ENCODE results near the gene DCAF15. TPM values are rescaled to one million over a fixed set of nuclear protein-coding genes. Genes with fewer than 3 reads are reported as not detected.

Gene DCAF15
- polyA plus RNA-seq, 6 donors from 2014 or later, result 3.3 to 8.5 (median 5.4) TPM

DNA sequence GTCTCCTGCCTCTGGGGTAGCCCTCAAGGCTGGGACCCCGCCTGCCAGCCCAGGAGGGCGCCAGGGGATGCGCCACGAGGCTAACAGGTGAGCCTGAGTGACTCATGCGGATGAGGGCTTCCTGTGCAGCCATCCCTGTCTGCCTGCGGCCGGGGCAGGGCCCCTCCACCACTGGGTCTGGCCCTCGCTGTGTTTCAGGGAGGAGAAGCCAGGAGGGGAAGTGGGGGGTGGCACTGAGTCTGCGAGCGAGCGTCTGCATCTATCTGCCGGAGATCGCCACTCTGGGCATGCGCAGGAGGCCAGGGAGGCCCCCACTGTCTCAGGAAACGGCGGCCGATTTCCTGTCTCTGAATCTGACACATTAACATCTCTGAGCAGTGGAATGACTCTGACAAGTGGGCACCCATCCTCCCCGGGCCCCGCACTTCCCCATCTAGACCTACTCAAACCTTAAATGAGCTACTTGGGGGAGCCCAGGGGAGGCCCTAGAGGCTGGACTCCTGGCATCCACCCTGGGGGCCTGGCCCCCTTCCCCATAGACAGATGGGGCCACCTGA, 34.1 kb downstream of the DCAF15 start:
- peaks cover 0 to 15% of the 10 kb centered on the region in 2 donors for H3K36me3 Mint-ChIP-seq
- peak overlapping the region; percentile 48 to 86 (median 76) for H3K4me3 Mint-ChIP-seq
- peak; percentile 78 to 84 for ATAC-seq (ENCODE audit: low read depth in 2 of 2)
- peaks cover 39 to 69% (median 63%) of the 10 kb centered on the region in 3 donors for H3K4me1 Mint-ChIP-seq
- H3K27me3 Mint-ChIP-seq, result no peaks in the 10 kb centered on the region
- peak; percentile 98 for DNase-seq
- no peaks in the 10 kb centered on the region for H3K9me3 Mint-ChIP-seq
- peak overlapping the region; percentile 95 to 98 (median 97) for H3K27ac Mint-ChIP-seq

DNA sequence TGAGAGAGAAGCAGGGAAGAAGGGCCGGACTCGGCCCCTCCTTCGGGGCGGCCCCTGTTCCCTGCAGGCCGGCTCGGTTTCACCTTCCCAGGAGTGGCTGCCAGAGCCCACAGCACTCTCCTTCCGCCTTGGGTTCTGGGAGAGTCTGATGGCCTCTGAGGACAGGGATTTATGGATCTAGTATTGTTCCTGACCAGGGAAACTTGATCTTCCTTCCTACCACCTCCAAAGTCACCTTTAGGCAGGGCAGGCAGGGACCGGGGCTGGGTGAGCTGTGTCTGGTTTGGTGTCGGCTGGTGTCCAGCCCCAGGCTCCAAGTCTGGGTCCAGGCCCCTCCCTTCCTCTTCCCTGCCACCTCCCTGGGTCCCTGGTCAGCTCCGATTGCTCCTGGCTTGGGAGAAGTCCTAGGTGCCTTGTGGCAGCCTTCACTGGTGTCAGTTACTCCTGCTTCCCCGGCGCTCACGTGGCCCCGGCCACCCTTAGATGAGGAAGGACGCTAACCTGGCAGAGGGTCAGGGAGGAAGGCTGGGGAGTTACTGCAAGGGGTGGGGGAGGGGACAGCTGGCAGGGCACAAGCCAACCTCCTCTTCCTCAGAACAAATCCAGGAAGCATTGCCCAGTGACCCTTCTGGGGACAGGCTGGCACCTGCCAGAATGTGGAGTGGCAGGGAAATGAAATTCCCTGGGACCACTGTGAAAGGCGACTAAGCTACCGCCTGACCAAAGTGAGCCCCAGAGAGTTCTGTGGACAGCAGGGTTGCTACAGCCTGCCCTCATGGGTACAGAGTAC, 35.0 kb downstream of the DCAF15 start:
- peak overlapping the region in 7 of 8 donors; percentile 54 to 86 (median 77) for H3K4me3 Mint-ChIP-seq
- peak overlapping the region; percentile 95 to 98 (median 97) for H3K27ac Mint-ChIP-seq
- H3K4me1 Mint-ChIP-seq, result peaks cover 34 to 64% (median 57%) of the 10 kb centered on the region in 3 donors
- DNase-seq (no peak), ATAC-seq (ENCODE audit: low read depth in 2 of 2) (no peak)
- no peaks in the 10 kb centered on the region for H3K27me3 Mint-ChIP-seq
- peaks cover 0 to 15% of the 10 kb centered on the region in 2 donors for H3K36me3 Mint-ChIP-seq
- no peaks in the 10 kb centered on the region for H3K9me3 Mint-ChIP-seq

GRCh38 chr19:13989487-13989886, 37.2 kb downstream of the DCAF15 start:
- Mint-ChIP-seq H3K27me3 (no peaks in the 10 kb centered on the region), H3K9me3 (no peaks in the 10 kb centered on the region), H3K36me3 (peaks cover 0 to 15% of the 10 kb centered on the region in 2 donors), H3K4me3 (peak overlapping the region in 2 of 8 donors; percentile 37 to 45), H3K4me1 (peaks cover 34 to 57% (median 52%) of the 10 kb centered on the region in 3 donors), H3K27ac (peak overlapping the region in 4 of 6 donors; percentile 41 to 97 (median 82))
- ATAC-seq (ENCODE audit: low read depth in 2 of 2) (no peak), DNase-seq (no peak)

DNA sequence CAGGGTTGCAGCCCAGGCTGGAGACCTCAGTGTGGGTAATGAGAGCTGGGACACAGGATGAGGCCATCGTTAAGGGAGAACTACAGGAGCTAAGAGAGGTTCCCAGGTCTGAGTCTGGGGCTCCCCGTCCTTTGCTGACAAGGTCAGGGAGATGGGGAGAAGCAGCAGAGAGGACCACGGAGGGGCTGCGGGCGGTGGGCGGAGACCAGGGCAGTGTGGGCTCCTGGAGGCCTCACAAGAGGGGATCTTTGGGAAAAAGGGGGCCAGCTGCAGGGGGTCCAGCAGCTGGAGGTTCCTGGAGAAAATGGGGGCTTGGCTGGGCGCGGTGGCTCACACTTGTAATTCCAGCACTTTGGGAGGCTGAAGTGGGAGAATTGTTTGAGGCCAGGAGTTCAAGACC, 37.8 kb downstream of the DCAF15 start:
- Mint-ChIP-seq H3K36me3 (peaks cover 0 to 15% of the 10 kb centered on the region in 2 donors), H3K9me3 (no peaks in the 10 kb centered on the region), H3K27ac (peak overlapping the region in 3 of 6 donors; percentile 36 to 97 (median 70)), H3K27me3 (no peaks in the 10 kb centered on the region), H3K4me1 (peaks cover 34 to 53% (median 49%) of the 10 kb centered on the region in 3 donors), H3K4me3 (no peak overlapping the region)
- DNase-seq (no peak), ATAC-seq (ENCODE audit: low read depth in 2 of 2) (no peak)

GRCh38 chr19:13992025-13992424, 39.7 kb downstream of the DCAF15 start:
- H3K27me3 Mint-ChIP-seq, result no peaks in the 10 kb centered on the region
- peaks cover 0 to 15% of the 10 kb centered on the region in 2 donors for H3K36me3 Mint-ChIP-seq
- no peaks in the 10 kb centered on the region for H3K9me3 Mint-ChIP-seq
- ATAC-seq (ENCODE audit: low read depth in 2 of 2), result no peak
- H3K4me1 Mint-ChIP-seq, result peaks cover 20 to 35% (median 30%) of the 10 kb centered on the region in 3 donors
- no peak for DNase-seq
- no peak overlapping the region for H3K4me3 Mint-ChIP-seq
- no peak overlapping the region for H3K27ac Mint-ChIP-seq

DNA sequence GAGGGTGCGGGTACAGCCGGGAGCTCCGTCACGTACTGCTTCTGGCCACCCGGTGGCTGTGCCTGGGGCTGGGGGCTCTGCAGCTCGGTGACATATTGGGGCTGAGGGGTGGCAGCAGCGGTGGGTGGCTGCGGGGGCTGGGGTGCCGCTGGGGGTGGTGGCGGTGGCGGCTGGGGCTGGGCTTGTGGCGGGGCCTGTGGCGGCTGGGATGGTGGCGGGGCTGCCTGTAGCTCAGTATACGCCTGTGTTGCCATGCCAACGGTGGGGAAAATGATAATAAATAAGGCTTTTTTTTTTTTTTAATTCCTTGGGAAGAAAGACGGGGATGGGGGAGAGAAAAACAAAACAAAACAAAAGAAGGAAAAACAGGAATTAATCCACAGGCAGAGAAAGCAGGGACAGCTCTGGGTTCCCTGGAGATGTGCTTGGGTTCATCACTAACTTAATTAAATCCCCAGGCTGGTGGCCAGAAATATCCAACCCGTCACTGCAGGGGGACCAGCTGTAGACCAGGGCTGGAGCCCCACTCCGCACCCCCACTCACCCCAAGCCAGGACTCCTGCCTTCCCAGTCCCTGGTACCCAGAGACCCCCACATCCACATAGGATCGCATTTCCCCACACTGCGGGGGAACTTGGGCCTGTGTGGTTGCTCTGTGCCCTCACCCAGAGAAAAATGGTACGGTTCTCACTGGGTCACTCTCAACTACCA, 41.4 kb downstream of the DCAF15 start:
- H3K27ac Mint-ChIP-seq, result no peak overlapping the region
- H3K4me3 Mint-ChIP-seq, result no peak overlapping the region
- H3K36me3 Mint-ChIP-seq, result peaks cover 0 to 14% of the 10 kb centered on the region in 2 donors
- DNase-seq (no peak), ATAC-seq (ENCODE audit: low read depth in 2 of 2) (no peak)
- peaks cover 0 to 1% (median 0%) of the 10 kb centered on the region in 7 donors for H3K9me3 Mint-ChIP-seq
- no peaks in the 10 kb centered on the region for H3K27me3 Mint-ChIP-seq
- peaks cover 14 to 24% (median 16%) of the 10 kb centered on the region in 3 donors for H3K4me1 Mint-ChIP-seq

- ATAC-seq (ENCODE audit: low read depth in 2 of 2) (no peak), DNase-seq (no peak)
- H3K4me1 Mint-ChIP-seq, result peaks cover 0 to 18% (median 7%) of the 10 kb centered on the region in 3 donors
- H3K9me3 Mint-ChIP-seq, result peaks cover 0 to 4% (median 0%) of the 10 kb centered on the region in 7 donors
- H3K27me3 Mint-ChIP-seq, result no peaks in the 10 kb centered on the region
- no peak overlapping the region for H3K4me3 Mint-ChIP-seq
- no peaks in the 10 kb centered on the region for H3K36me3 Mint-ChIP-seq
- H3K27ac Mint-ChIP-seq, result no peak overlapping the region
Observed at GRCh38 chr19:13995017-13995728, 42.9 kb downstream of the DCAF15 start.

DNA sequence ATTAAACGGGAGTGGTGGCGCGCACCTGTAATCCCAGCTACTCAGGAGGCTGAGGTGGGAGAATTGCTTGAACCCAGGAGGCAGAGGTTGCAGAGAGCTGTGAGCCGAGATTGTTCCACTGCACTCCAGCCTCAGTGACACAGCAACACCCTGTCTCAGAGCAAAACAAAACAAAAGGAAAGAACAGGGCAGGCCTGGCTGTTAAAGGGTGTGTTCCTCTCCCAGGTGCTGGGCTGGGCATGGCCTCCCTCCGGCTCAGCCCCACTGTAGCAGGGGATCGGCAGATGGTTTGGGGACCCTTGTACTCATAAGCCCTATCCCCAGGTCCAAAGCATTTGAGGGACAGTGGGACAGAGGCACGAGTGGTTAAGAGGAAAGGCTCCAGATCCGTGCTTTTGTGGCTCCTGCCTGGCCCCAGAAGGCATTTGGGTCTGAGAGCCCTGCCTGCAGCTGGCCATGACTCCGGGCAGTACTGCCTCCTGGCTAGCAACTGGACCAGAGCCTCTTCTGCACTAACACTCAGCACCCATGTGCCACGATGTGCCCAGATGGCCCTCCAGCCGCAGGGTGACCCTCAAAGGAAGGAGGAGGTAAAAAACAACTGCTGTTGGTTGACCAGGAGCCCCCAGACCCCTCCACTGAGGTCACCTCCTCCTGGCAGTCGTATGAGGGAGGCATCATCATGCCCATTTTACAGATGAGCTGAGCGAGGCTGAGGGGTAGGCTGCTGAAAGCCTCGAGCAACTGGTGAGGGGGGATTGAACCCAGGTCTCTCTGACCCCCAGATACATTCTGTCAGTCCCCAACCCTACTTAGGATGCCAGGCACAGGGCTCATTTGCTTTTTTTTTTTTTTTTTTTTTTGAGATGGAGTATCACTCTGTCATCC, 43.8 kb downstream of the DCAF15 start:
- Mint-ChIP-seq H3K4me3 (no peak overlapping the region), H3K27ac (peak overlapping the region in 1 of 6 donors; percentile 21), H3K36me3 (no peaks in the 10 kb centered on the region), H3K4me1 (peaks cover 7 to 23% (median 15%) of the 10 kb centered on the region in 3 donors), H3K27me3 (no peaks in the 10 kb centered on the region), H3K9me3 (peaks cover 0 to 4% (median 0%) of the 10 kb centered on the region in 7 donors)
- no peak for DNase-seq
- ATAC-seq (ENCODE audit: low read depth in 2 of 2), result no peak

DNA sequence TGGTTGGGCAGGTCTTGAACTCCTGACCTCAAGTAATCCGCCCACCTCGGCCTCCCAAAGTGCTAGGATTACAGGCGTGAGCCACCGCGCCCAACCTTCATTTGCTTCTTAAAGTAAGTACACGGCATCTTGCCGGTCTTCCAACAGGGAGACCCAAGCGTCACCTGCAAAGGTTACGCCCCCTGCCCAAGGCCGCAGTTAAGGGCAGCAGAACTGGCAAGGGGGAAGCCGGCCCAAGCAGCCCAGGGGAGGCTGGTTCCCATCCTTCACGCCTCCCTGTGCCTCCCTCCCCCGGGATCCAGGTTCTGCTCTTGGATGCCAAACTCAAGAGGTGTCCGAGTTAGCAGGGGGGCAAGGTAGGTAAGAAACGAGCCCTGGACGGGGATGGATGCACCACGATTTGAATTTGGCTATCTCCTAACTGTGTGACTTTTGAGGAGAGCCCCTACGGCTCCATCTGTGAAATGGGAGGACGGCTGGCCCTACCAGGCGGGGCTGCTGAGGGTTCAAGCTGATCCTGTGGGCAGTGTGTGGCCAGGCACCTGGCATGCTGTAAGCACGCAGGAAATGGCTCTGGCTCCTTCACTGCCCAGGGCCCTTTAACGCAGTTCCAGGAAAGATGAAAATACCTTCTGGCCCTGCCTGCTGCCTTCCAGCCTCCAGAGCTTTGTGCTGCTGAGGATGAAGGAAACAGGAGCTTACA, 44.8 kb downstream of the DCAF15 start:
- Mint-ChIP-seq H3K27ac (peak overlapping the region in 1 of 6 donors; percentile 62), H3K36me3 (no peaks in the 10 kb centered on the region), H3K4me3 (no peak overlapping the region), H3K9me3 (peaks cover 0 to 4% (median 0%) of the 10 kb centered on the region in 7 donors), H3K27me3 (no peaks in the 10 kb centered on the region), H3K4me1 (peaks cover 9 to 30% (median 22%) of the 10 kb centered on the region in 3 donors)
- DNase-seq (no peak), ATAC-seq (ENCODE audit: low read depth in 2 of 2) (no peak)

- H3K4me1 Mint-ChIP-seq, result peaks cover 14 to 35% (median 27%) of the 10 kb centered on the region in 3 donors
- H3K27me3 Mint-ChIP-seq, result no peaks in the 10 kb centered on the region
- DNase-seq (no peak), ATAC-seq (ENCODE audit: low read depth in 2 of 2) (no peak)
- no peaks in the 10 kb centered on the region for H3K36me3 Mint-ChIP-seq
- peaks cover 0 to 4% (median 0%) of the 10 kb centered on the region in 7 donors for H3K9me3 Mint-ChIP-seq
- peak overlapping the region in 1 of 6 donors; percentile 50 for H3K27ac Mint-ChIP-seq
- no peak overlapping the region for H3K4me3 Mint-ChIP-seq
Observed at GRCh38 chr19:13997631-13997962, 45.3 kb downstream of the DCAF15 start.

DNA sequence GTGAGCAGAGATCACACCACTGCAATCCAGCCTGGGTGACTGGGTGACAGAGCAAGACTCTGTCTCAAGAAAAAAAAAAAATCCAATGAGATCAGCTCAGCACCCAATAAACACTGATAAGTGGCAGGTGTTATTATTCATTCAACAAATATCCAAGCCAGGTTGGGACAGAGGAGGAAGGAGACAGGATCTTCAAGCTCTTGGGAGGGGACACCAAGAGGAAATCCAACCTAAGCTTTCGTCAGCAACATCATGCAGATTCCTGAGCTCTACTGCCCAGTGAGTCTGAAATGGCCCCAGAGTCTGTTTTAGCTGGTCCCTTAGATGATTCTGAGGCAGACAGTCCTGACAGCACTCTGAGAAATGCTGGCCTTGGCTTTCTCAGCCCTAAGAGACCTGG, 46.1 kb downstream of the DCAF15 start:
- peaks cover 22 to 44% (median 36%) of the 10 kb centered on the region in 3 donors for H3K4me1 Mint-ChIP-seq
- DNase-seq, result no peak

DNA sequence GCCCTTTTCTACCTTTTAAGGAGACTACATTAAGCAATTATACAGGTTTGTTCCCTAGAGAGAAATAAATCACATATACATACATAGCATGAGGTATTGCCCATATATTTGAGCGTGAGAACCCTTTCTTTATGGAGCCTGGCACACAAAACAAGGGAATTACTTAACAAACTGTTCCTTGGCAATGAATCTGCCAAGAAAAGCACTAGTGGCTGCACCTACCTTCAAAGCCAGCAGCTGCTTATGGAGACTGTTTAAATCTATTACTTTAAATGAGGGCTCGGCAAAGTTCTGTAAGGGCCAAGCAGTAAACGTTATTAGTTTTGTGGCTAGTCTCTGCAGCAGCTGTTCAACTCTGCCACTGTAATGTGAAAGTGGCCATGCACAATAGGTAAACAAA, 46.8 kb downstream of the DCAF15 start:
- Mint-ChIP-seq H3K4me1 (peaks cover 24 to 49% (median 37%) of the 10 kb centered on the region in 3 donors), H3K9me3 (peaks cover 0 to 4% (median 0%) of the 10 kb centered on the region in 7 donors), H3K36me3 (no peaks in the 10 kb centered on the region), H3K27me3 (no peaks in the 10 kb centered on the region), H3K27ac (peak overlapping the region in 1 of 6 donors; percentile 65), H3K4me3 (no peak overlapping the region)
- DNase-seq (no peak), ATAC-seq (ENCODE audit: low read depth in 2 of 2) (no peak)

More for the DNA sequence above, 46.1 kb downstream of the DCAF15 start:
- Mint-ChIP-seq H3K36me3 (no peaks in the 10 kb centered on the region), H3K27me3 (no peaks in the 10 kb centered on the region), H3K9me3 (peaks cover 0 to 4% (median 0%) of the 10 kb centered on the region in 7 donors), H3K4me3 (no peak overlapping the region), H3K27ac (peak overlapping the region in 2 of 6 donors; percentile 65 to 76)
- ATAC-seq (ENCODE audit: low read depth in 2 of 2), result no peak

All from naive B cell (primary cell).